Body of pancreas (tissue), 4 donors: ENCODE results near the gene PALMD.

Source experiments
- POLR2A ChIP-seq, 3 donors: fragments of 450-650 bp; IDR thresholded peaks; one replicate each; pipeline ENCODE4 v1.6.1; 2016; ENCODE audit warnings: antibody characterized with exemption in 3 of 3, mild to moderate bottlenecking in 2 of 3
- TF ChIP-seq, protein P1 (sequence below), 7 experiments: fragments of 450-650 bp in 4 of 7; fragments of 200-600 bp in 3 of 7; sonication (generic) in 3 of 7; IDR thresholded peaks; one replicate each; pipeline ENCODE4 v1.5.1; 2016 to 2019; ENCODE audit warnings: antibody characterized with exemption in 7 of 7

GRCh38 chr1:99681583-99681982 lies 35.7 kb downstream of the PALMD start:
- TF ChIP-seq, protein P1, sequence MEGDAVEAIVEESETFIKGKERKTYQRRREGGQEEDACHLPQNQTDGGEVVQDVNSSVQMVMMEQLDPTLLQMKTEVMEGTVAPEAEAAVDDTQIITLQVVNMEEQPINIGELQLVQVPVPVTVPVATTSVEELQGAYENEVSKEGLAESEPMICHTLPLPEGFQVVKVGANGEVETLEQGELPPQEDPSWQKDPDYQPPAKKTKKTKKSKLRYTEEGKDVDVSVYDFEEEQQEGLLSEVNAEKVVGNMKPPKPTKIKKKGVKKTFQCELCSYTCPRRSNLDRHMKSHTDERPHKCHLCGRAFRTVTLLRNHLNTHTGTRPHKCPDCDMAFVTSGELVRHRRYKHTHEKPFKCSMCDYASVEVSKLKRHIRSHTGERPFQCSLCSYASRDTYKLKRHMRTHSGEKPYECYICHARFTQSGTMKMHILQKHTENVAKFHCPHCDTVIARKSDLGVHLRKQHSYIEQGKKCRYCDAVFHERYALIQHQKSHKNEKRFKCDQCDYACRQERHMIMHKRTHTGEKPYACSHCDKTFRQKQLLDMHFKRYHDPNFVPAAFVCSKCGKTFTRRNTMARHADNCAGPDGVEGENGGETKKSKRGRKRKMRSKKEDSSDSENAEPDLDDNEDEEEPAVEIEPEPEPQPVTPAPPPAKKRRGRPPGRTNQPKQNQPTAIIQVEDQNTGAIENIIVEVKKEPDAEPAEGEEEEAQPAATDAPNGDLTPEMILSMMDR (IDR thresholded peaks at IDR 0.05): no peak
- no peak for TF ChIP-seq POLR2A (IDR thresholded peaks at IDR 0.05)
